ENCODE data around the gene PHF13.
"Not testable (repeated sequence)": the region's sequence is repeated elsewhere in the genome, so short reads cannot be mapped to it uniquely, and the experiment has no call there.

GRCh38 chr1:6640867-6641266, 27.3 kb downstream of the PHF13 start:
- TF ChIP-seq POLR2A (IDR thresholded peaks at IDR 0.05; ENCODE audit: low read length); GATA1 (IDR thresholded peaks at IDR 0.05; ENCODE audit: low read depth, low read length): not testable (repeated sequence)

Data from erythroblast (primary cell).